ENCODE data around the gene CRNN.

The CRNN gene

GRCh38 chr1:152415454-152416227 is 1.6 kb upstream of the CRNN start:
- DNase-seq, result no peak

- no peak for DNase-seq
These were observed 1.3 kb downstream of the CRNN start for GRCh38 chr1:152412756-152413155.

GRCh38 chr1:152411134-152411533 is 2.9 kb downstream of the CRNN start:
- no peak for DNase-seq

GRCh38 chr1:152410599-152410998 is 3.5 kb downstream of the CRNN start:
- DNase-seq, result no peak

GRCh38 chr1:152410028-152410427 is 4.0 kb downstream of the CRNN start:
- DNase-seq, result no peak

- no peak for DNase-seq
These were observed 5.4 kb downstream of the CRNN start for GRCh38 chr1:152408664-152409063.

GRCh38 chr1:152398812-152399698 is 15.0 kb downstream of the CRNN start:
- no peak for DNase-seq

GRCh38 chr1:152397474-152397873 is 16.6 kb downstream of the CRNN start:
- no peak for DNase-seq

GRCh38 chr1:152394151-152394550 is 19.9 kb downstream of the CRNN start:
- DNase-seq, result no peak

GRCh38 chr1:152392909-152393308 is 21.2 kb downstream of the CRNN start:
- DNase-seq, result no peak

GRCh38 chr1:152388889-152389288 is 25.2 kb downstream of the CRNN start:
- no peak for DNase-seq

- DNase-seq, result no peak
These were observed 27.1 kb downstream of the CRNN start for GRCh38 chr1:152386940-152387339.

- no peak for DNase-seq
These were observed 33.1 kb downstream of the CRNN start for GRCh38 chr1:152380932-152381331.

- no peak for DNase-seq
These were observed 39.6 kb downstream of the CRNN start for GRCh38 chr1:152374451-152374850.

GRCh38 chr1:152372672-152373071 is 41.4 kb downstream of the CRNN start:
- no peak for DNase-seq

GRCh38 chr1:152367436-152367835 is 46.6 kb downstream of the CRNN start:
- DNase-seq, result no peak

GRCh38 chr1:152359906-152360305 is 54.2 kb downstream of the CRNN start, which contains the start of gene FLG2:
Gene FLG2, minus strand, starts transcription at chr1:152360006. Its CDS starts 1,122 bp downstream, at chr1:152358884.
- no peak for DNase-seq

Data from cortex of kidney (tissue), 1 donor.